Astrocyte of the hippocampus (primary cell): ENCODE measurements around the gene DCDC2C.

ENCODE experiments used
- DNase-seq: peaks from one replicate; pipeline ENCODE4 v3.0.0; 2011; ENCODE audit warnings: low read depth, low spot score

The DCDC2C gene

DNA sequence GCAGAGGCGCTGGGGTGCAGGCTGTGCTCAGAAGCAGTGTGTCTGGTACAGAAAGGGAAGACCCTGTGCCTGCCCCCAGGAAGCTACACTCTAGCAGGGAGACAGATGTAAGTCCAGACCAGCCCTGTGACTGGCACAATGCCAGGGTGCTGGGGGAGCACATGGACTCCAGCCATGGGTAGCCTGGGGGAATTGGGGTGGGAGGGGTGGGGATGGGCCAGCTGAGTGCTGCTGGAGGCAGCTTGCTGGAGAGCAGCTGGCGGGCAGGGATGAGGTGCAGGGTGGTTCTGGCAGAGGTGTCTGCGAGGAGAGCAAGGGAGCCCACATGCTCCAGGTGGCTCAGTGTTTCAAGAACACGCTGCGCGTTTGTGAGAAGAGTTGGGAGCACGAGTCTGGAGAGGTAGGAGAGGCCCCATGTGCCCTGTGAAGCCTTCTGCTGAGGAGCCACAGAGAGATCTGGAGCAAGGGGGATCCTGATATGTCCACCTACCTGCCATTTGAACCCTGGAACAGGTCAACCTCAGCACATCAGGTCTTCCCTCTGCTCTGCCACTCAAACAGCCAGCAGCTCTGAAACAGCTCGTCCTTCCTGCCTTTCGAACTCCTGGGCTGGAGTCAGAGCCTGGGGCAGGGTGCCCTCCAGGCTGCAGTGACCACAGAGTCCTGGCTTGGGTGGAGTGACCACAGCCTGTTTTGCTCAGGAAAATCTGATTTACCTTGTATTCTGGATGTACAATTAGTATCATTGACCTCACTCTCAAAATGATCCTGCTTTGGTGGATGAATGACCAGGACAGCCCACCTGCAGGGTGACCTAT is 30.3 kb upstream of the DCDC2C start:
- no peak for DNase-seq

DNA sequence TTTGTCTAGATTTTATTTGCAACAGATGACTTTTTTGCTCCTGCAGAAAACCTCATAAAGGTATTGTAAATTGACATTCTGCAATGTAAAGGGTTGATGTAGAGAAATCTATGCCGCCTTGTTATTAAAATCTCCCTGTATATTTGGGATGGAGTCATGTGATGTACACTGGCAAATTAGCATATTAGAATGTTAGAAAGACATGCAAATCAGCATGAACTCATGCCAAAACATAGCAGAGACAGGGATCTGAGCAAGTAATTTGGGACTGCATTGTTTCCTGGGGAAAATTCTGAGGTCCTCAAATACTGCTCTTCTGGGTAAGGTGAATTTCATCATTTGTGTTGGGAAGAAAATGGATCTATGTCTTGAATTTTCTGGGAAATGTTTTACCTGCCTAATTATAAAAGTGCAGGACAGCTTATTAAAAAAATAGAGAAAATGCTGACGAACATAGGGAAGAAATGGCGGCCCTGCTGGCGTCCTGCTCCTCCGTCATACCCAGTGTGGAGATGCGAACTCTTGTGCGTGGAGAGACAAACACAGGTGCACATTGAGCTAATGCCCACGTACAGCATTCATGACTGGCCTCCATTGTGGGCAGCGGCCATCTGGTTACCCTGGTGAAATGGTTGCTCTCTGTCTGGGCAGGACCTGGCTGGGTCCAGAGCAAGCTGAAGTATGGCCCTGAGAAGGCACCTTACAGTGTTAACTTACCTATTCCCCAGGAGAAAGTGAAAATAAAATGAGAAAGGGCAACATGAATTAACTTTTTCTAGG is 29.1 kb upstream of the DCDC2C start:
- DNase-seq, result no peak

DNA sequence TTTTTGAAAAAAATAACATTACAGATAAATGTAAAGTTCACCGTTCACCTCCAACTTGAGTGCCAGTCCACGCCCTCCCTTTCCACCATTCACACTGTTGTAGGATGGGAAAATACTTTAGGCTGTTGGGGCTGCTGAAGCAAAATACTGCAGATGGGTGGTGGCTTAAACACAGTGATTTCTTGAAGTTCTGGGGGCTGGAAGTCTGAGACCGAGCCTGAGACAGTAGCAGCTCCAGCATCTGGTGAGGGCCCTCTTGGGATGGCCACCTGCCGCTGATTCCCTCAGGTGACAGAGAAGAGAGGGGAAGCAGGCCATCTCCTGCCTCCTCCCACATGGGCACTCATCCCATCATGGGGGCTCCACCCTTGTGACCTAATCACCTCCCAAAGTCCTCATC is 27.7 kb upstream of the DCDC2C start:
- no peak for DNase-seq

DNA sequence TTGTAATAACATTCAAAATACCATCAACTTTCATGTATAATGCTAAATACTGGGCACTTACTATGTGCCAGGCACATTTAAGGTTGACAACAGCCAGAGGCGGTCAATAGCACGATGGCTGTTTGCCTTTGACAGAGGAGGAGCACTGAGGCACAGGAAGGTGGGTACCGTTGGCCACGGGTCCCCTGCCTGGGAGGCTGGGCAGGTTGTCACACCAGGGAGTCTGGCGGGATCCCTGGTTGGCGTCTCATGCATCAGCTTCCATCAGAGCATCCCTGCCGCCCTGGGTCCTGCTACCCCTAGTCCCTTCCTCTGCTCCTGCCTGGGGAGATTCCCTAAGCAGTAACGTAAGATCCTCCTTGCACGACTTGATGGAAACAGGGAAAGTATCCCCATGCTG is 25.9 kb upstream of the DCDC2C start:
- DNase-seq, result no peak

DNA sequence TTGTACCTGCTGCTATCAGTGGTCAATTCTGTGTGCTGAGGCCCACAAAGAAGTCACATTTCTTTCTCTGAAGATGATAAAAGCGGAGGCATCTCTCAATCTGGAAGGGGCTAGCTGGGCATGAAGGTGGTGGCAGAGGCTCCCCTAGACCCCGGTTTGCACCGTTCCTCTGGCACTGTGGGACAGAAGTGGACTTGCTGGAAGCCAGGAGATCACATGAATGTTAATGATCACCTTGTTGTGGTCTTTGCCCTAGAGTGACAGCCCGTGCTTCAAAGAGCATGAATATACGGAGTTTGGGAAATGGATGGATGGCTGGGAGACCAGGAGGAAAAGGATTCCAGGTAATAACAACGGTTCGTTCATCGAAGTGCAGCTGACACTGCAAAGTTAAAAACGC is 25.2 kb upstream of the DCDC2C start:
- no peak for DNase-seq

DNA sequence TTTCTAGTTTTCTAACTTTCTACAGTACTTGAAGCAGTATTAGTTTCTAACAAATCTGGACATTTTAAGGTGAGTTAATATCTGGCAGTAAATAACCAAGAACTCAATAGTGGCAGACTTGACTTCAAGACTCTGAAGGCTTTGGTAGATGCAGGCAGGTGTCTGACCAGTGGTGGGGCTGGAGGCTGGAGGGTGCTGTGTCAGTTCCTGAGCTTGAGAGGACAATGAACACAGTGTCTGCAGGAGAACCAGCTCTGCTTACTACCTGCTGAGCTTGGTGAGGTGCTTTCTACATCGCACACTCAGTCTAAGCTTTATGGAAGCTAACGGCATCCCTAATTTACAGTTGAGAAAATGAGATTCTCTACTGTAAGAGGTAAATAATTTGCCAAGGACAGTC is 24.2 kb upstream of the DCDC2C start:
- DNase-seq, result no peak

DNA sequence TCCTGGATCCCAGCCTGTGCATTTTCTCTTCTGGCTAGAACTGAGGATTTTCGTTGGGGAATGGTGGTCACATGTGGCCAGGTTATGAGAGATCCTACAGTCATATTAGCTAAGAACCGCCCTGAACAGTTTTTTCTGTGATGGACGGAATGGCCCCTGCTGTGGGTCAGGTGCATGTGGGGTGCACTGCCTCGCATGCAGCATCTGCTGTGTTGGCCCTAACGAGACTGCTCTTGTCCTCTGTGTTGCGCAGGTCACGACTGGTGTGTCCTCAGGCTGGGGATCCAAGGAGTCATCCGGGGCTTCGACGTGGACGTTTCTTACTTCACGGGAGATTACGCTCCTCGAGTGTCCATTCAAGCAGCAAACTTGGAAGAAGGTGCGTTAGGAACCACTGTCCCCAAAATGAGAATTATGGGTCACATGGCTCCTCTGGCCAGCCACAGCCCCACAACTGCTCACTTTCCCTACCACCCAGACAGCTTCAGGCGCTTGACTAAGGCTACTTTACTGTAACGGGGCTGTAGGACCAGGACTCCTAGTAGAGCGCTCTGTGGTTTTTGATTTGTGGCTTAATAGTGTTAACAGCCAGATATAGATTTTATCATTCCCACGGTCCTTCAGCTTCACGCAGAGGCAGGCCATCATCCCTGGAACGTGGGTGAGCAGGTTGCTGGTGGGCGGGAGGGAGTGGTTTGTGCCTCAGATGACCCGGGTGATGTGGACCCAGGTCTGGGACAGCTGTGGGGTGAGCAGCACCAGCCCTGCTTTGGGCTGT is 23.6 kb upstream of the DCDC2C start:
- DNase-seq, result no peak

DNA sequence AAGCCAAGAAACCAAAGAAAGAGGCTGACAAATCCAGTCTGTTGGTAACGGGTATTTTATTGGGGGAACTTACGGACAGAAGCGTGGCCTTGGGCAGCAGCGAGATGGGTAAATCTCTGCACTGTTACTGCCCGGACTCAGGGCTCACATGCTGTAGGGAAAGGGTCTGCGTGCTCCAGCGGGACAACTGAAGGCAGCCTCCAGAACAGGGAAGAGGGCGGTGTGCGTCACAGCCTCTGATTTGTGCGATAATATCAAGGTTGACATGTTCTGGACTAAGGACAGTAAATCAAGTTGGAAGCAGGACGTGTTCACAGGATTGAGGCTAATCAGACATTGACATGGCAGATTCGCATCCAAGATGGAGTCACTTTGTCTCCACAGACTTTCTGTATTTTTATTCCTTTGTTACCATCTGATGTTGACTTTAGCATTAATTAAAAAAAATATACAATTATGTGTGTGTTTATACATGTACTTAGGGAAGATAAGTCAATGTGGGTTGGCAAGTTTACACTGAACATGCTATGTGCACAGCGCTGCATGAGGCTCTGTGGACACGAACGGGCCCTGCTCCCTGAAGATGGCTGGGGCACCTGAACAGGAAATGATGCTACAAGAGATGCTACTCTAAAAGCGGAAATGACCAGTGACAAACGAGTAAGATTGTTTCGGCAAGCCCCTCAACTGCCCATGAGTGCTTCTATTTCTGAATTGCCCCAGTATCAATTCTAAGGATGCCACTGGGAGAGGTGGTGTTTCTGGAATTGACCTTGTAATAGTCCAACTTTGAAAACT is 22.6 kb upstream of the DCDC2C start:
- no peak for DNase-seq

DNA sequence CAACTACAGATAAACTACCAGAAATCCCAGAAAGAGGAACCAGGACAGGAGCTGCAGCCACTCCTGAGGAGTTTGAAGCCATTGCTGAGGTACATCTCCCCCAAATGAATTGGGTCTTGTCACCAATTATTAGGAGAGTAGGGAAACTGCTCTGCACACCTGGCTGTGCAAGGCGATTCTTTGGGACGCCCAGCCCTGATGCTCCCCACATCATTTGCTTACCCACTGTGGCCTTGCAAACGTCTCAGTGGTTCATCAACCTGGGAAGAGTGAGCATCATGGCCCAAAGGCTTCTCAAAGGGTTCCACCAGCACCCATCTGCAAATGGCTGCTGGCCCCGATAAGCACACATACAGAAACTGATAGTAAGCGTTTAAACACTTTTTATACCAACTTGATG is 21.8 kb upstream of the DCDC2C start:
- DNase-seq, result no peak

DNA sequence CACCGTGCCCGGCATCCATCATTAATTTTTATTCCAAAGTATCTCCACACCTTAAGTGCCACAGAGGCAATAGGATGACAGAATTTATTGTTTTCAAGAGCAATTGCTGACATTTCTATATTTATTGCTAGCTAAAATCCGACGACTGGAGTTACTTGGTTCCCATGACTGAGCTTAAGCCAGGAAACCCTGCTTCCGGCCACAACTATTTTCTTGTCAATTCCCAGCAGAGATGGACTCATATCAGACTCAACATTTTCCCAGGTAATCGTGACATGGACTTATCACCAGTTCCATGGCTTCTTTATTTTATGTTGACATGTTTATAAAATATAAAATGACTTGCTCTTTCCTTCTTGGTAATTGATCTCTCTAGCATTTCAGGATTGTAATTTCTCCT is 20.6 kb upstream of the DCDC2C start:
- no peak for DNase-seq

DNA sequence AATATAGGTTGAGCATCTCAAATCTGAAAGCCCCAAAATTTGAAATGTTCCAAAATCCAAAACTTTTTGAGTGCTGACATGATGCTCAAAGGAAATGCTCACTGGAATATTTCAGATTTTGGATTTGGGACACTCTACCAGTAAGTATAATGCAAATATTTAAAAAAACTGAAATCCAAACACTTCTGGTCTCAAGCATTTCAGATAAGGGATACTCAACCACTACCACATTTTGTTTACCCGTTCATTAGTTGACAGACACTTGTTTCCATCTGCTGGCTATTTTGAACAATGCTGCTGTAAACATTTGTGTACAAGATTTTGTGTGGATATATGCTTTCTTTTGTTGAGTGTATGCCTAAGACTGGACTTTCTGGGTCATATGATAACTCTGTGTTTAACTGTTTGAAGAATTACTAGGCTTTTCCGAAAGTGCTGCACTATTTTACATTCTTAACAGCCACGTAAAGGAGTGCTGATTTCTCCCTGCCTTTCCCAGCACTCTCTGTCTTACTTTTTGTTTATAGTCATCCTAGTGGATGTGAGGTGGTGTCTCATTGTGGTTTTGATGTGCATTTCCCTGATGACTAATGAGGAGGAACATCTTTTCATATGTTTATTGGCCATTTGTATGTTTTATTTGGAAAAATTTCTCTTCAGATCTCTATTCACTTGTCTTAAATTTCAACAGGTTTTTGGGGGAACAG is 19.5 kb upstream of the DCDC2C start:
- no peak for DNase-seq

DNA sequence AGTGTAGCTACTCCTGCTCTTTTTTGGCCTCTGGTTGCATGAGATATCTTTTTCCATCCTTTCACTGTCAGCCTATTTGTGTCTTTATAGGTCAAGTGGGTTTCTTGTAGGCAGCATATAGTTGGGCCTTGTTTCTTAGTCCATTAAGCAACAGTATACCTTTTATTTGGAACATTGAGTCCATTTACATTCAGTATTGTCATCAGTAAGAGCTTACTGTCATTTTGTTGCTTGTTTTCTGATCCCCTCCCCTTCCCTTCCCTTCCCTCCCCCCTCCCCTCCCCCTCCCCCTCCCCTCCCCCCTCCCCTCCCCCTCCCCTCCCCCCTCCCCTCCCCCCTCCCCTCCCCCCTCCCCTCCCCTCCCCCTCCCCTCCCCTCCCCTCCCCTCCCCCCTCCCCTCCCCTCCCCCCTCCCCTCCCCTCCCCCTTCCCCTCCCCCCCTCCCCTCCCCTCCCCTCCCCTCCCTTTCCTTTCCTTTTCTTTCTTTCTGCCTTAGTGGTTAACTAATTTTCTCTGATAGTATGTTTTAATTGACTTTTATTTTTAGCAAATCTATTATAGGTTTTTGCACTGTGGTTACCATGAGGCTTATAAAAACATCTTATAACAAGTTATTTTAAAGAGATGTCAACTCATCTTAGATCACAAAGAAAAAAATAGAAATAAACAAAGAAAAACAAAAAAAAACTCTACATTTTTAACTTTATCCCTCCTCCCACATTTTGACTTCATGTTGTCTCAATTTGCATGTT is 13.2 kb upstream of the DCDC2C start:
- no peak for DNase-seq

DNA sequence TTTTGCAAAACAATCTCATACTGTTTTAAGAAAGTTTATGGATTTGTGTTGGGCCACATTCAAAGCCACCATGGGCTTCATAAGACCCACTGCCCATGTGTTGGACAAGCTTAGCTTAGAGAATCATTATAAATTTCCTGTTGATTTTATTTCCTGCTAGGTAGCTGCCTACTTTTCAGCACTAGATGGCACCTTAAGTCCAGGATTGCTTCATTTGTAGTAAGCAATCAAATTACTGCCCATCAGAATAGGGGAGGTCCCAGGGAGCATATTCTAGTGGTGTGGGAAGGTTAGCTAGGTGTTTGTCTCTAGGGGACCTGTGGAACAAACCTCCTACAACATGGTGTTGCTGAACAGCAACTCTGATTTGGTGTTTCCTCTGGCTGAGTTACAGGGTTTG is 11.0 kb upstream of the DCDC2C start:
- DNase-seq, result peak; percentile 42

DNA sequence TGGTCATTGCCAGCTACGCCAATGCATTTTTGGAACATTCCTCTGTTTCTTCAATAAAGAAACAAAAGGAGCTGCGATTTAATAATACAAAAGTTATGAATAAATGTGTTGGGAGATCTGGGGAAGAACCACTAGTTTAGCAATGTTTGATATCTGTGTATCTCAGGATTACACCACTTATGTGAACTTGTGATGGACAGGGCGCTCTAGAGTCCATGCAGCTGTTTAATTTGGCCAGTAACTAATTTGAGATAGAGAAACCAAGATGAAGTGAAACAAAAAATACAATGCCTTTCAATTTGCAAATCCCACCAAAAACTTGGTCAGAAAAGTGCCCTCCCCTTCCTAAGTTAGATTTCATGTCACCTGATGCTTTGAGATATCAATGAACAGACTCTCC is 6.8 kb upstream of the DCDC2C start:
- no peak for DNase-seq

DNA sequence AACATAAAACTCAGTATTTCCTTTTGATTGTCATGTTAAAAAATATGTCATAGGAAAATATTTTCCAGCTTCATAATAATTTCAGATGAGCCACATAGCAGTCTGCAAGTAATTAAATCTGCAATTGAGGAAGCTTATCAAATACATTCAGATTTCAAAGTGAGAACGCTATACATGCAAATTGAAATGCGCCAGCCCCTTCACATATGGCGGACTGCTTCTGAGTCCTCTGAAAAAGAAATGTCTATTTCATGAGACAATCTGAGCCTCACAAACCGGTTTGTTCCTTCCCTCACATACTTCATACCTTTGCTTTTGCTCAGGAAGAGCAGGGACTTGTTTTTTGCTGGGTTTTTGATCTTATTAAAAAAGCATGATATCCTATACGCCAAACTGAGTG is 2.3 kb upstream of the DCDC2C start:
- no peak for DNase-seq

DNA sequence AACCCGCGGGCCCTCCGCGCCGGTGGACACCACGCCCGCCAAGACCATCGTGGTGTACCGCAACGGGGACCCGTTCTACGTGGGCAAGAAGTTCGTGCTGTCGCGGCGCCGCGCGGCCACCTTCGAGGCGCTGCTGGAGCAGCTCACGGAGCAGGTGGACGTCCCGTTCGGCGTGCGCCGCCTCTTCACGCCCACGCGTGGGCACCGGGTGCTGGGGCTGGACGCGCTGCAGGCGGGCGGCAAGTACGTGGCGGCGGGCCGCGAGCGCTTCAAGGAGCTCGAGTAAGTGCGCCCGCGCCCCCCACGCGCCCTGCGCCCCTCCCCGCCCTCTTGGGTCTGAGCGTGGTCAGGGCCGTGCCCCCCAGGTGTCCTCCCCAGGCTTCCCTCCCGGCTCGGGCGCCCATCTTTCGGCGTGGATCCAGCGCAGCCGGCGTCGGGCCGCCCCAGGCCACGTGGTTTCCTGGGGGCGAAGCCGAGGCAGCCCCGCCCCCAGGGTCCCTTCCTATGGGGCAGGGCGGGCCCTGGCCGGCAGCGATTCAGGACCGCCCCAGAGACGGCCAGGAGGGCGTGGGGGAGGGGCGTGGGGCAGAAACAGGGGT is 481 bp downstream of the DCDC2C start:
- DNase-seq, result peak; percentile 9

DNA sequence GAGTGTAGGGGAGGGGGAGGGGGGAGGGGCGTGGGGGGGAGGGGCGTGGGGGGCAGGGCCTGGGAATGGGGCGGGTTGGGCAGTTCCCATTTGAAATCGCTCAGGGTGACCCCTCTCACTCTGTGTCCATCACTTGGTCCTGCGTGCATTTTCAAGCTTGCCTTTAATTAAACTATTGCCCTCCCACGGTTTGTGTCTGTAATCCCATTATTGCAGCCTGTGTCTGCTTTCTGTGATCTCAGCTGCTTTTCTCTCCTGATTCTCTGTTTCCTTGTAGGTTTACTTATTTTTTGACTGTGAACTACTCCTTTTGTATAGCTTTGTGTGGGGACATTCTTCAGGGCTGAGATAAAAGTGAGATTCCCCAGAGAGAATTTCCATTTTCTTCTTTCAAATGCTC is 1.3 kb downstream of the DCDC2C start:
- no peak for DNase-seq

DNA sequence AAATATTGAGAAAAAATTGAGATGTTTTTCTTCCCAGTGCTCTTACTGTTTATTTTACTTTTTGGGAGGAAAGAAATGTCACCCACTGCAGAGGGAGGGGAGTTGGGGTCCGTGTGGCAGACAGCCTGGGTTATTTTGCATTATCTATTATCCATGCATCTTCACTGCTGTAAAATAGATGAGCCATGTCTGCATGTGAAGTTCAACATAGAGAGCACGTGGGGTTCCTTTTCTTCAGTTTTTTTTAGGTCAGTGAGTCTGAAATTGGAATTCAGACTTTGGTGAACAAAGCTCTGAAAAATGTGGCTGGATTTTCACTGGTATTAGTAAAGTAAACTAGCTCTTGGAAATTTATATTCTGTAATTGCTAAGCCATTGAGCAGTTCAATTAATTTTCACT is 2.4 kb downstream of the DCDC2C start:
- DNase-seq, result no peak

DNA sequence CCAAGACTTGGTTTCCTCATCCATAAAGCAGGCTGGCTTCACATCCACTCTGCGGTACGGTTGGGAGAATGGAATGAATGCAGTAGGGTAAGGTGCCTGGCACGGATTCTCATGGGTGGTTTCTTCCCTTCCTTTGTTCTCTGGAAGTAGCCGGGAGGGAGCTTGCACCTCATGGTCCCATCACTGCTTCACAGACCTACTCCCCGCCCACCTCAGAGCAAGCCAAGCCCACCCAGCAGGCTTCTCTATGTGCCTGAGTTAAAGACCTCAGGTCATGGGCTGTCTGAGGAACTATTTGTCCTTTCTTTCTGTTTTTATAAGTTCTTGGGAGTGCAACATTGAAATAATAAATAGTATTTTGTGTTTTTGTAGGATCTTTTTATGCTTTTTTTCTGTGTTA is 3.5 kb downstream of the DCDC2C start:
- no peak for DNase-seq

DNA sequence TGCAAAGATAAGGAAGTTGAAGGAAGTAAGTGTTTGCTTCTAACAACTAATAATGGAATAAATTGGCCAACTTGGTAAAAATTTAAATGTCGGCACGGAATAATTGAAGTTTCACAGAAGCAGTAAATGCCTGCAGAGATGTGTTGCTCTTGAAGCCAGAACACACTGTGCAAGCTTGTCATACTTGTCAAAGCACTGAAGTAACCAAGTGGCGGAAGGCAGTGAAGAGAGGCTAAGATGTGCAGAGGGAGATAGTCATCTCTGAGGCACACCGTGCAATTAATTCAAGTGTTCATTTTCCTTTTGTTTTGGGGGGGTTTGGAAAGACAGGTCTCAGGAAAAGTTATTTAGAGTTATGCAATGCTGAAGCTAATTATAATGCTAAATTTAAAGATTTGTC is 5.2 kb downstream of the DCDC2C start:
- no peak for DNase-seq
